Ectodermal cell (in vitro differentiated cells): ENCODE results near the gene GNAQ.

ENCODE experiments used
- H3K27ac ChIP-seq: 2 replicates; pipeline ENCODE4 v1.7.0; 2013; ENCODE audit warnings: mild to moderate bottlenecking, low read depth, low read length; ENCODE audit not compliant: insufficient read depth, poor library complexity, severe bottlenecking
- H3K27me3 ChIP-seq: 2 replicates; pipeline ENCODE4 v1.7.0; 2013; ENCODE audit warnings: mild to moderate bottlenecking, low read length; ENCODE audit not compliant: insufficient read depth, control insufficient read depth, poor library complexity, severe bottlenecking
- H3K36me3 ChIP-seq: one replicate; pipeline ENCODE4 v1.7.0; 2013; ENCODE audit warnings: low read length; ENCODE audit not compliant: control insufficient read depth, insufficient read depth
- H3K4me1 ChIP-seq: one replicate; pipeline ENCODE4 v1.7.0; 2013; ENCODE audit warnings: low read length; ENCODE audit not compliant: control insufficient read depth, insufficient read depth
- H3K4me3 ChIP-seq: 2 replicates; pipeline ENCODE4 v1.7.0; 2013; ENCODE audit warnings: low read depth, low read length, control low read depth; ENCODE audit not compliant: insufficient read depth
- H3K9me3 ChIP-seq: 2 replicates; pipeline ENCODE4 v1.7.0; 2013; ENCODE audit warnings: mild to moderate bottlenecking, low read length, moderate library complexity; ENCODE audit not compliant: control insufficient read depth
- WGBS, 2 experiments: methylation state at CpG; one replicate each; pipeline ENCODE4 v1.1.7; 2013; ENCODE audit warnings: missing lambda C conversion rate in 2 of 2; 5-methylcytosine and 5-hydroxymethylcytosine counted together

GNAQ gene

GRCh38 chr9:77935974-77936373 lies 95.6 kb downstream of the GNAQ start:
- WGBS, 2 experiments, result 67 to 71% methylated on average over 2 to 3 of the region's 3 CpGs
- Histone ChIP-seq H3K27me3 (no peaks in the 10 kb centered on the region), H3K4me1 (no peaks in the 10 kb centered on the region), H3K4me3 (no peak overlapping the region), H3K9me3 (no peaks in the 10 kb centered on the region), H3K27ac (no peak overlapping the region), H3K36me3 (no peaks in the 10 kb centered on the region)

GRCh38 chr9:77935211-77935610 lies 96.4 kb downstream of the GNAQ start:
- no peak overlapping the region for H3K27ac ChIP-seq
- H3K36me3 ChIP-seq, result no peaks in the 10 kb centered on the region
- 94 to 100% methylated on average over 3 of the region's 3 CpGs for WGBS, 2 experiments
- H3K4me3 ChIP-seq, result no peak overlapping the region
- no peaks in the 10 kb centered on the region for H3K27me3 ChIP-seq
- H3K4me1 ChIP-seq, result no peaks in the 10 kb centered on the region
- no peaks in the 10 kb centered on the region for H3K9me3 ChIP-seq

GRCh38 chr9:77933976-77934375 lies 97.6 kb downstream of the GNAQ start:
- Histone ChIP-seq H3K4me1 (no peaks in the 10 kb centered on the region), H3K27me3 (no peaks in the 10 kb centered on the region), H3K36me3 (no peaks in the 10 kb centered on the region), H3K9me3 (no peaks in the 10 kb centered on the region), H3K27ac (no peak overlapping the region), H3K4me3 (no peak overlapping the region)
- 91 to 95% methylated on average over 6 of the region's 8 CpGs for WGBS, 2 experiments

DNA sequence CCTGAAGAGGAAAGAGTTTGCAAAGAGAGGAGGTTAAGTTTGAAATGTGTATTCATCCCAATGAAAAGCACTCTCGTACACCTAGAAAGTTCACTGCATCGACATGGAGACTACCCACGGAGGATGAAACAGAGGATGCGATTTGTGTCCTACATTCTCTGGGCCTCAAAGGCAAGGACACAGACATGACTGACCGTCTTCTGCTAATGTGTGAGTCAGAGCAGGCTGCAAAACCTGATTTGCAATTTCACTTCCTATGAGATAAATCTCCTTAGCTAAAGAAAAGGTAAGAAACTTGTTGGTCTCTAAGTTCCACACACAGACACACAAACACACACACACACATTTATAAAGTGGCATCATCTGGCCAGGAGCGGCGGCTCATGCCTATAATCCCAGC lies 98.6 kb downstream of the GNAQ start:
- H3K4me1 ChIP-seq, result no peaks in the 10 kb centered on the region
- H3K36me3 ChIP-seq, result no peaks in the 10 kb centered on the region
- no peaks in the 10 kb centered on the region for H3K9me3 ChIP-seq
- 90 to 93% methylated on average over 7 of the region's 7 CpGs for WGBS, 2 experiments
- no peak overlapping the region for H3K4me3 ChIP-seq
- no peaks in the 10 kb centered on the region for H3K27me3 ChIP-seq
- no peak overlapping the region for H3K27ac ChIP-seq

GRCh38 chr9:77929942-77930341 lies 101.7 kb downstream of the GNAQ start:
- Histone ChIP-seq H3K27me3 (no peaks in the 10 kb centered on the region), H3K9me3 (no peaks in the 10 kb centered on the region), H3K4me3 (no peak overlapping the region), H3K36me3 (no peaks in the 10 kb centered on the region), H3K4me1 (no peaks in the 10 kb centered on the region), H3K27ac (no peak overlapping the region)

- H3K4me3 ChIP-seq, result no peak overlapping the region
- H3K27me3 ChIP-seq, result no peaks in the 10 kb centered on the region
- H3K27ac ChIP-seq, result no peak overlapping the region
- 87 to 95% methylated on average over 2 of the region's 2 CpGs for WGBS, 2 experiments
- H3K4me1 ChIP-seq, result no peaks in the 10 kb centered on the region
- H3K9me3 ChIP-seq, result no peaks in the 10 kb centered on the region
- H3K36me3 ChIP-seq, result no peaks in the 10 kb centered on the region
Measured at GRCh38 chr9:77927265-77927664, 104.3 kb downstream of the GNAQ start.

GRCh38 chr9:77926371-77926878 lies 105.2 kb downstream of the GNAQ start:
- no peaks in the 10 kb centered on the region for H3K9me3 ChIP-seq
- no peaks in the 10 kb centered on the region for H3K36me3 ChIP-seq
- no peaks in the 10 kb centered on the region for H3K4me1 ChIP-seq
- no peak overlapping the region for H3K4me3 ChIP-seq
- no peak overlapping the region for H3K27ac ChIP-seq
- no peaks in the 10 kb centered on the region for H3K27me3 ChIP-seq

GRCh38 chr9:77922591-77922990 lies 109.0 kb downstream of the GNAQ start:
- H3K27me3 ChIP-seq, result no peaks in the 10 kb centered on the region
- no peaks in the 10 kb centered on the region for H3K36me3 ChIP-seq
- 93 to 97% methylated on average over 5 of the region's 5 CpGs for WGBS, 2 experiments
- no peaks in the 10 kb centered on the region for H3K9me3 ChIP-seq
- no peaks in the 10 kb centered on the region for H3K4me1 ChIP-seq
- H3K4me3 ChIP-seq, result no peak overlapping the region
- no peak overlapping the region for H3K27ac ChIP-seq

DNA sequence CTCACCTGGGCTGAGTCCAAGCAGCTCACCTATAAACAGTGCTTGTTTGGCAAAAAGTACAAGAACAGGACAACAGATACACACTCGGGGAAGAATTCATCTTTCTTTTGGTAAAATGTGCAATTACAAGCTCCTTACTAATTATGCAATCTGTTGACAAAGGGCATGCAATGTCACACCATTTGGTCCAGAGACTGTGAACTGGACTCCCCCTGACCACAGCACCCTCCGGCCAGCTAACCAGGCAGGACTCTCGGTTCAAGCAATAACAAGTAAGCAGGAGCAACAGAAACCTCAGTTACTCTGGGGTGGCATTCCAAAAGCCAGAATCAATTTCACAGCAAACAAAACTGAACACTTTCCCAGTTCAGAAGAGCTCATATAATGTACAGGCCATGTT lies 113.8 kb downstream of the GNAQ start:
- Histone ChIP-seq H3K27me3 (no peaks in the 10 kb centered on the region), H3K27ac (no peak overlapping the region), H3K9me3 (no peaks in the 10 kb centered on the region), H3K4me3 (no peak overlapping the region), H3K36me3 (no peaks in the 10 kb centered on the region), H3K4me1 (peaks cover 14% of the 10 kb centered on the region)
- 93 to 96% methylated on average over 3 of the region's 3 CpGs for WGBS, 2 experiments

GRCh38 chr9:77916820-77917219 lies 114.8 kb downstream of the GNAQ start:
- Histone ChIP-seq H3K27me3 (no peaks in the 10 kb centered on the region), H3K4me1 (peaks cover 14% of the 10 kb centered on the region), H3K4me3 (no peak overlapping the region), H3K36me3 (no peaks in the 10 kb centered on the region), H3K9me3 (no peaks in the 10 kb centered on the region), H3K27ac (no peak overlapping the region)
- 93 to 97% methylated on average over 1 of the region's 3 CpGs for WGBS, 2 experiments

- no peaks in the 10 kb centered on the region for H3K9me3 ChIP-seq
- no peaks in the 10 kb centered on the region for H3K27me3 ChIP-seq
- H3K4me3 ChIP-seq, result no peak overlapping the region
- H3K36me3 ChIP-seq, result no peaks in the 10 kb centered on the region
- H3K4me1 ChIP-seq, result peaks cover 14% of the 10 kb centered on the region
- WGBS, 2 experiments, result 81 to 87% methylated on average over 4 of the region's 4 CpGs
- no peak overlapping the region for H3K27ac ChIP-seq
Measured at GRCh38 chr9:77916410-77916819, 115.2 kb downstream of the GNAQ start.
